OCI-LY7 (cell line): ENCODE measurements around the gene CEP192. TPM values are rescaled to one million over a fixed set of nuclear protein-coding genes. Genes with fewer than 3 reads are reported as not detected.

Experiments used
- BruUV-seq: library from RNA; stranded (reverse); fragments of 400-500 nt; replicated peaks from 2 replicates; lab custom pipeline; 2021; lab: Mats Ljungman, UMichigan
- CTCF ChIA-PET: fragments of 300-600 bp; sonication (Branson Sonifier 250); formaldehyde crosslinking; loops from one replicate; lab custom pipeline; 2022; ENCODE audit warnings: antibody characterized with exemption; ENCODE audit not compliant: unreplicated experiment; lab: Charles Lee
- POLR2A ChIA-PET: fragments of 300-600 bp; sonication (Branson Sonifier 250); formaldehyde crosslinking; loops from one replicate; lab custom pipeline; 2022; ENCODE audit warnings: antibody characterized with exemption; lab: Charles Lee
- DNase-seq: peaks from one replicate; pipeline ENCODE4 v3.0.0-alpha.2; 2015; ENCODE audit warnings: low spot score
- H2AFZ ChIP-seq: fragments of 200-600 bp; sonication (generic), shearing (Covaris generic); 2 replicates; pipeline ENCODE4 v1.6.1; 2014; ENCODE audit warnings: mild to moderate bottlenecking, antibody characterized with exemption, low read length, moderate library complexity
- H3K27ac ChIP-seq: fragments of 200-600 bp; sonication (generic); 2 replicates; pipeline ENCODE4 v1.5.1; 2014; ENCODE audit warnings: mixed run types, low read depth, mild to moderate bottlenecking, moderate library complexity, low read length, inconsistent platforms; ENCODE audit not compliant: poor library complexity, severe bottlenecking
- H3K36me3 ChIP-seq: fragments of 200-600 bp; sonication (generic); 2 replicates; pipeline ENCODE4 v1.6.1; 2014; ENCODE audit warnings: mild to moderate bottlenecking, antibody characterized with exemption, low read length, moderate library complexity, mixed read lengths; ENCODE audit not compliant: insufficient read depth
- H3K4me1 ChIP-seq: fragments of 200-600 bp; sonication (generic); 2 replicates; pipeline ENCODE4 v1.5.1; 2014; ENCODE audit warnings: mild to moderate bottlenecking, low read length; ENCODE audit not compliant: insufficient read depth, poor library complexity, severe bottlenecking
- H3K4me2 ChIP-seq: fragments of 200-600 bp; sonication (generic); 2 replicates; pipeline ENCODE4 v1.6.1; 2014; ENCODE audit warnings: mild to moderate bottlenecking, low read length
- H3K4me3 ChIP-seq: fragments of 200-600 bp; sonication (generic); 2 replicates; pipeline ENCODE4 v1.5.1; 2014; ENCODE audit warnings: mild to moderate bottlenecking, low read depth, low read length; ENCODE audit not compliant: poor library complexity, severe bottlenecking
- H3K79me2 ChIP-seq: fragments of 200-600 bp; sonication (generic); 2 replicates; pipeline ENCODE4 v1.6.1; 2016; ENCODE audit warnings: low read depth, mild to moderate bottlenecking, low read length, moderate library complexity, mixed read lengths; ENCODE audit not compliant: insufficient read depth
- H3K9me2 ChIP-seq: fragments of 200-600 bp; sonication (generic); 2 replicates; pipeline ENCODE4 v1.6.1; 2016; ENCODE audit warnings: mild to moderate bottlenecking, low read length, mixed read lengths; ENCODE audit not compliant: insufficient read depth
- H3K9me3 ChIP-seq: fragments of 200-600 bp; sonication (generic); 2 replicates; pipeline ENCODE4 v1.6.1; 2014; ENCODE audit warnings: mild to moderate bottlenecking, mixed run types, low read length, mixed read lengths
- H4K20me1 ChIP-seq: fragments of 200-600 bp; sonication (generic); 2 replicates; pipeline ENCODE4 v1.6.1; 2014; ENCODE audit warnings: mild to moderate bottlenecking, antibody characterized with exemption, low read length, moderate library complexity, mixed read lengths; ENCODE audit not compliant: insufficient read depth
- EZH2phosphoT487 ChIP-seq: fragments of 200-600 bp; sonication (generic); IDR thresholded peaks from 2 replicates; pipeline ENCODE4 v1.6.1; 2018; ENCODE audit warnings: low read depth, borderline replicate concordance, mild to moderate bottlenecking, mixed run types, antibody characterized with exemption, low read length, moderate library complexity, mixed read lengths
- intact Hi-C: fragments of 100-400 bp; cut with micrococcal nuclease; formaldehyde crosslinking; loops from one replicate; pipeline ENCODE4 v1.10.0; 2022; ENCODE audit not compliant: unreplicated experiment
- total RNA-seq, 2 experiments: library from RNA; depleted of rRNA in 1 of 2; stranded (reverse); fragments of >200 nt in 1 of 2; shearing (Covaris generic) in 1 of 2; gene quantifications; 2 replicates each; pipeline ENCODE4 v1.2.3, GENCODE V29; 2014 to 2022
- TF ChIP-seq, protein P1 (sequence below): fragments of 200-600 bp; sonication (generic); conservative IDR thresholded peaks from 2 replicates; pipeline ENCODE4 v1.5.1; 2014; ENCODE audit warnings: mild to moderate bottlenecking, antibody characterized with exemption, low read length, moderate library complexity, mixed read lengths

The CEP192 gene
- total RNA-seq, 2 experiments from 2014 or later: 55.5 to 59.9 TPM

GRCh38 chr18:12958478-12958877 is 32.7 kb upstream of the CEP192 start:
- CTCF ChIA-PET: no interaction called here
- Histone ChIP-seq H3K4me2 (no peak overlapping the region), H3K4me1 (no peaks in the 10 kb centered on the region), H2AFZ (no peak overlapping the region), H4K20me1 (no peaks in the 10 kb centered on the region), H3K79me2 (peaks cover 52% of the 10 kb centered on the region; the same call in 1 of the 2 replicates), H3K9me2 (no peaks in the 10 kb centered on the region), H3K9me3 (no peaks in the 10 kb centered on the region), H3K27ac (no peak overlapping the region), H3K36me3 (peaks cover 91% of the 10 kb centered on the region), H3K4me3 (no peak overlapping the region)
- POLR2A ChIA-PET: no interaction called here
- intact Hi-C loops: no loop called here
- no peak for TF ChIP-seq EZH2phosphoT487
- TF ChIP-seq, protein P1, sequence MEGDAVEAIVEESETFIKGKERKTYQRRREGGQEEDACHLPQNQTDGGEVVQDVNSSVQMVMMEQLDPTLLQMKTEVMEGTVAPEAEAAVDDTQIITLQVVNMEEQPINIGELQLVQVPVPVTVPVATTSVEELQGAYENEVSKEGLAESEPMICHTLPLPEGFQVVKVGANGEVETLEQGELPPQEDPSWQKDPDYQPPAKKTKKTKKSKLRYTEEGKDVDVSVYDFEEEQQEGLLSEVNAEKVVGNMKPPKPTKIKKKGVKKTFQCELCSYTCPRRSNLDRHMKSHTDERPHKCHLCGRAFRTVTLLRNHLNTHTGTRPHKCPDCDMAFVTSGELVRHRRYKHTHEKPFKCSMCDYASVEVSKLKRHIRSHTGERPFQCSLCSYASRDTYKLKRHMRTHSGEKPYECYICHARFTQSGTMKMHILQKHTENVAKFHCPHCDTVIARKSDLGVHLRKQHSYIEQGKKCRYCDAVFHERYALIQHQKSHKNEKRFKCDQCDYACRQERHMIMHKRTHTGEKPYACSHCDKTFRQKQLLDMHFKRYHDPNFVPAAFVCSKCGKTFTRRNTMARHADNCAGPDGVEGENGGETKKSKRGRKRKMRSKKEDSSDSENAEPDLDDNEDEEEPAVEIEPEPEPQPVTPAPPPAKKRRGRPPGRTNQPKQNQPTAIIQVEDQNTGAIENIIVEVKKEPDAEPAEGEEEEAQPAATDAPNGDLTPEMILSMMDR: no peak
- no TSS peak for BruUV-seq
- DNase-seq: no peak

GRCh38 chr18:12960395-12960794 is 30.8 kb upstream of the CEP192 start:
- CTCF ChIA-PET: no interaction called here
- no peaks in the 10 kb centered on the region for H3K9me3 ChIP-seq
- no peaks in the 10 kb centered on the region for H4K20me1 ChIP-seq
- H3K4me1 ChIP-seq: no peaks in the 10 kb centered on the region
- POLR2A ChIA-PET: interaction anchor here (0.6 to 1.0 kb wide), 2 partner anchors 9 to 104 kb away, joined by 3 read pairs; no protein-coding TSS in a partner anchor
- no peak overlapping the region for H3K4me2 ChIP-seq
- no peak for DNase-seq
- no peak for TF ChIP-seq EZH2phosphoT487
- TF ChIP-seq, protein P1: no peak
- H3K27ac ChIP-seq: no peak overlapping the region
- intact Hi-C loops: no loop called here
- peaks cover 42% of the 10 kb centered on the region; the same call in 1 of the 2 replicates for H3K79me2 ChIP-seq
- BruUV-seq: no TSS peak
- peaks cover 91% of the 10 kb centered on the region for H3K36me3 ChIP-seq
- no peak overlapping the region for H2AFZ ChIP-seq
- no peak overlapping the region for H3K4me3 ChIP-seq
- H3K9me2 ChIP-seq: no peaks in the 10 kb centered on the region

- ChIA-PET CTCF (no interaction called here), POLR2A (interaction anchor here (1.0 kb wide), 1 partner anchor 9 kb away, joined by 3 read pairs; no protein-coding TSS in a partner anchor)
- peaks cover 42% of the 10 kb centered on the region; the same call in 1 of the 2 replicates for H3K79me2 ChIP-seq
- no peaks in the 10 kb centered on the region for H4K20me1 ChIP-seq
- no peak for TF ChIP-seq EZH2phosphoT487
- TF ChIP-seq, protein P1: no peak
- DNase-seq: no peak
- H3K36me3 ChIP-seq: peaks cover 91% of the 10 kb centered on the region
- BruUV-seq: no TSS peak
- H2AFZ ChIP-seq: no peak overlapping the region
- H3K4me1 ChIP-seq: no peaks in the 10 kb centered on the region
- no peaks in the 10 kb centered on the region for H3K9me3 ChIP-seq
- H3K27ac ChIP-seq: no peak overlapping the region
- H3K4me3 ChIP-seq: no peak overlapping the region
- H3K4me2 ChIP-seq: no peak overlapping the region
- intact Hi-C loops: no loop called here
- H3K9me2 ChIP-seq: no peaks in the 10 kb centered on the region
These were observed 30.2 kb upstream of the CEP192 start for GRCh38 chr18:12960853-12961397.
